A549 (cell line): Measurements from ENCODE around the gene ZNF384. TPM values are rescaled to one million over a fixed set of nuclear protein-coding genes. Genes with fewer than 3 reads are reported as not detected.

Experiments used
- ATAC-seq, 2 experiments: fragments of 200-7000 bp in 1 of 2; fragments of >200 bp in 1 of 2; cut with Nextera tagmentation in 1 of 2; cut with Tn5 transposase in 1 of 2; 3 replicates each; pipeline versions ENCODE4 v1.8.0 to v1.9.1; 2018 to 2020; ENCODE audit warnings: mild to moderate bottlenecking in 1 of 2, moderate library complexity in 1 of 2
- CTCF ChIA-PET: fragments of 300-600 bp; sonication (Branson Sonifier 250); formaldehyde crosslinking; extraction: SDS; loops from one replicate; lab custom pipeline; 2021; ENCODE audit warnings: antibody characterized with exemption, inconsistent platforms; lab: Yijun Ruan, JAX
- POLR2A ChIA-PET: fragments of 350-600 bp; formaldehyde crosslinking; extraction: SDS; loops from one replicate; lab custom pipeline; 2021; ENCODE audit warnings: antibody characterized with exemption, inconsistent platforms; lab: Yijun Ruan, JAX
- DNase-seq, 2 experiments: peaks; one replicate each; pipeline versions ENCODE4 v3.0.0 to v3.0.0-alpha.2; 2011 to 2016; ENCODE audit warnings: low read depth in 1 of 2, low spot score in 1 of 2
- FAIRE-seq: peaks from 2 replicates; lab custom pipeline; 2011; peaks lifted over from hg19 to GRCh38; lab: Jason Lieb, UNC
- H3K27ac ChIP-seq, 2 experiments: fragments of >200 bp; sonication (Bioruptor Twin); formaldehyde crosslinking; 3 replicates each; pipeline ENCODE4 v1.5.1; 2016 to 2017
- H3K4me1 ChIP-seq: fragments of >200 bp; sonication (Bioruptor Twin); formaldehyde crosslinking; 3 replicates; pipeline ENCODE4 v1.6.1; 2016
- H3K4me2 ChIP-seq: fragments of >200 bp; sonication (Bioruptor Twin); formaldehyde crosslinking; 3 replicates; pipeline ENCODE4 v1.6.1; 2016
- H3K4me3 ChIP-seq: fragments of >200 bp; sonication (Bioruptor Twin); formaldehyde crosslinking; 3 replicates; pipeline ENCODE4 v1.5.1; 2016
- H3K9me3 ChIP-seq: fragments of >200 bp; sonication (Bioruptor Twin); formaldehyde crosslinking; 3 replicates; pipeline ENCODE4 v1.6.1; 2016
- BCL3 ChIP-seq: fragments of >200 bp; sonication (Bioruptor Twin); formaldehyde crosslinking; IDR thresholded peaks from 3 replicates; pipeline ENCODE4 v1.6.1; 2016
- CHD4 ChIP-seq: fragments of 200-600 bp; sonication (generic); IDR thresholded peaks from 2 replicates; pipeline ENCODE4 v1.6.1; 2016; ENCODE audit warnings: antibody characterized with exemption, mild to moderate bottlenecking, borderline replicate concordance
- E2F6 ChIP-seq: IDR thresholded peaks from 2 replicates; pipeline ENCODE4 v1.6.1; 2012; ENCODE audit warnings: low read depth, borderline replicate concordance
- ELK1 ChIP-seq: fragments of 150-350 bp; IDR thresholded peaks from 2 replicates; pipeline ENCODE4 v1.6.1; 2014; ENCODE audit warnings: low read depth, mild to moderate bottlenecking, low read length
- EP300 ChIP-seq, 2 experiments: fragments of >200 bp; sonication (Bioruptor Twin); formaldehyde crosslinking; IDR thresholded peaks; 2 replicates in 1 of 2; 3 replicates in 1 of 2; pipeline ENCODE4 v1.6.1; 2016 to 2017
- HDAC2 ChIP-seq: fragments of 200-600 bp; sonication (generic); IDR thresholded peaks from 2 replicates; pipeline ENCODE4 v1.6.1; 2016
- HEYL ChIP-seq: fragments of 250-450 bp; sonication (Bioruptor Pico); IDR thresholded peaks from 2 replicates; pipeline ENCODE4 v1.8.0; 2021; ENCODE audit warnings: mild to moderate bottlenecking, moderate library complexity
- HOXB5 ChIP-seq: fragments of 250-450 bp; sonication (Bioruptor Pico); IDR thresholded peaks from 2 replicates; pipeline ENCODE4 v1.5.0; 2020; ENCODE audit warnings: mild to moderate bottlenecking, moderate library complexity
- JUNB ChIP-seq: fragments of >200 bp; sonication (Bioruptor Twin); formaldehyde crosslinking; IDR thresholded peaks from 2 replicates; pipeline ENCODE4 v1.6.1; 2016
- MAFK ChIP-seq: fragments of 450-650 bp; IDR thresholded peaks from 2 replicates; pipeline ENCODE4 v1.6.1; 2014; ENCODE audit not compliant: partially characterized antibody
- MYC ChIP-seq: IDR thresholded peaks from 2 replicates; pipeline ENCODE4 v1.6.1; 2012; ENCODE audit warnings: mild to moderate bottlenecking, inconsistent platforms, low read length, improper control_type of control experiment, borderline replicate concordance
- PHF8 ChIP-seq: fragments of 200-600 bp; sonication (generic); IDR thresholded peaks from 2 replicates; pipeline ENCODE4 v1.6.1; 2016; ENCODE audit warnings: low read depth, mild to moderate bottlenecking, antibody characterized with exemption, moderate library complexity, borderline replicate concordance
- POLR2AphosphoS2 ChIP-seq: conservative IDR thresholded peaks from 2 replicates; pipeline ENCODE4 v1.6.1; 2012; ENCODE audit warnings: low read length, improper control_type of control experiment, inconsistent platforms
- RAD21 ChIP-seq, 2 experiments: fragments of >200 bp in 1 of 2; sonication (Bioruptor Twin) in 1 of 2; formaldehyde crosslinking in 1 of 2; IDR thresholded peaks in 1 of 2; conservative IDR thresholded peaks in 1 of 2; 2 replicates in 1 of 2; 3 replicates in 1 of 2; pipeline ENCODE4 v1.6.1; 2012 to 2018; ENCODE audit warnings: inconsistent platforms in 1 of 2
- RARB ChIP-seq: fragments of 250-450 bp; sonication (Bioruptor Pico); IDR thresholded peaks from 2 replicates; pipeline ENCODE4 v1.8.0; 2021; ENCODE audit warnings: mild to moderate bottlenecking, moderate library complexity
- REST ChIP-seq: fragments of 200-600 bp; sonication (generic); IDR thresholded peaks from 2 replicates; pipeline ENCODE4 v1.6.1; 2016; ENCODE audit warnings: antibody characterized with exemption, mild to moderate bottlenecking, moderate library complexity
- RFX5 ChIP-seq: fragments of 450-650 bp; IDR thresholded peaks from 2 replicates; pipeline ENCODE4 v1.7.1; 2014; ENCODE audit warnings: antibody characterized with exemption, mild to moderate bottlenecking, moderate library complexity
- SMC3 ChIP-seq: fragments of >200 bp; sonication (Bioruptor Twin); formaldehyde crosslinking; IDR thresholded peaks from 3 replicates; pipeline ENCODE4 v1.6.1; 2018; ENCODE audit warnings: inconsistent platforms
- ZNF302 ChIP-seq: fragments of 250-450 bp; sonication (Bioruptor Pico); IDR thresholded peaks from 2 replicates; pipeline ENCODE4 v1.9.0; 2021; ENCODE audit warnings: inconsistent platforms, mild to moderate bottlenecking, moderate library complexity
- WGBS: methylation state at CpG from one replicate; pipeline ENCODE4 v1.1.6; 2017; ENCODE audit errors: missing lambda C conversion rate; 5-methylcytosine and 5-hydroxymethylcytosine counted together
- polyA plus RNA-seq, 4 experiments: library from polyadenylated mRNA; depleted of rRNA in 3 of 4; stranded (reverse); fragments of >200 nt; fragmentation: RNase III in 1 of 4; extraction: RNeasy Plus Mini Kit Qiagen cat#74134 plus additional on column Dnase treatment in 1 of 4; gene quantifications; 2 replicates in 3 of 4; 3 replicates in 1 of 4; pipeline ENCODE4 v1.2.3, GENCODE V29; 2011 to 2017
- TF ChIP-seq, protein P1 (sequence below): fragments of >200 bp; sonication (Bioruptor Twin); formaldehyde crosslinking; IDR thresholded peaks from 2 replicates; pipeline ENCODE4 v1.6.1; 2016

Gene ZNF384
- polyA plus RNA-seq, 2 of the 4 experiments (the other 2 are of a cell fraction) = 59.6 to 79.8 TPM

DNA sequence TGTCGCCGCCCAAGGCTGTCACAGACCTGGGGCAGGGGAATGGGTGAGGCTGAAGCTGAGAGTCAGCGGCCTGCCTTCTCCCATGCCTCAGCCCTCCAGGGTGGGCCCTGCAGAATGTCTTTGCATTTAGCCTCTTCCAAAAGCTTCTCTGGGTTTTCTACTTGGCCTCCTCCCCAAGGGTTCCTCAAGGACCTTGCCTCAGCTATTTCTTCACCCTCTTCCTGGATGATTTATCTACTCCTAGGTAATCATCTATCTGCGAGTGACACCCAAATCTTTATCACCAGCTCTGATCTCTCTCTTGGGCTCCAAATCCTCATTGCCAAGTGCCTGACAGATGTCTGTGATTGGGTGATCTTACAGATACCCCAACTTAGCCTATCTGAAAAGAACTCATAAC, 48.7 kb downstream of the ZNF384 start (continued):
- no peak for TF ChIP-seq REST

DNA sequence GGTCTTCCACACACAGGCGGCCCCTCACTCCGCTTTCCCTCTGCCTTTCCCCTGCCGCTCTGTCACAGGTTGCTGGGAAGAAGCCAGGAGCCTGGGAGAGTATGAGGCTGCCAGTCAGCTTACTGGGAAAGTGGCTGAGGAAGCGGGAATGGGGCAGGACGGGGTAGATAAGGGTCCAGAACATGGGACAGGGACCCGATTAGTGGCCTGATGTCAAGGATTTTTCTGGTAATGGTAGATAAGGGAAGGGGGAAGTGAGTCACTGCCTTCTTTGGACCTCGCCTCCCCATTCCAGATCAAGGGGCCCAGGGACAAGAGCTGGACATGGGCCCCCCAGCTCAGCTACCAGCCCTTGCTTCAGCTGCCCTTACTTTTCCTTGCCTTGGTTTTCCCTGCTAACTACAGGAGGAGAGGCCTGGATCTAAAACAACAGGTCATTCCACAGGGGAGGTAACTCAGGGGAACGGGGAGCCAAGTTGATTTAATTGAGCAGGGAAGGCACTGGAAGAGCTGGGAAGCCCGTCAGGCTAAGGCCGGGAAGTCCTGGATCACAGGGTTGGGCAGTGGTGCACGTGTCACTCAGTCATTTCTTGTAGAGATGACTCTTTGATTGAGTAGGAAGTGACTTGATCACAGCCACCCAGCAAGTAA, 49.9 kb downstream of the ZNF384 start:
- Histone ChIP-seq H3K4me2 (no peak overlapping the region), H3K27ac (no peak overlapping the region), H3K4me1 (peaks cover 13% of the 10 kb centered on the region), H3K9me3 (peaks cover 19% of the 10 kb centered on the region), H3K4me3 (no peak overlapping the region)
- no peak for FAIRE-seq
- WGBS = 59% methylated on average over 11 of the region's 11 CpGs
- TF ChIP-seq, protein P1, sequence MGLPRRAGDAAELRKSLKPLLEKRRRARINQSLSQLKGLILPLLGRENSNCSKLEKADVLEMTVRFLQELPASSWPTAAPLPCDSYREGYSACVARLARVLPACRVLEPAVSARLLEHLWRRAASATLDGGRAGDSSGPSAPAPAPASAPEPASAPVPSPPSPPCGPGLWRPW = no peak
- no peak for TF ChIP-seq EP300 (IDR thresholded peaks at IDR 0.05)
- TF ChIP-seq ELK1 = no peak
- TF ChIP-seq SMC3 = no peak
- TF ChIP-seq MAFK = no peak
- no peak for TF ChIP-seq MYC
- no peak for TF ChIP-seq PHF8
- no peak for TF ChIP-seq HEYL (CRISPR knock-in tag)
- no peak for TF ChIP-seq ZNF302 (CRISPR knock-in tag)
- no peak for TF ChIP-seq HOXB5 (CRISPR knock-in tag)
- TF ChIP-seq BCL3 = no peak
- TF ChIP-seq E2F6 = no peak
- no peak for TF ChIP-seq RARB (CRISPR knock-in tag)
- TF ChIP-seq POLR2AphosphoS2 = no peak
- TF ChIP-seq RFX5 = no peak
- TF ChIP-seq JUNB = no peak
- no peak for TF ChIP-seq RAD21 (conservative IDR thresholded peaks at IDR 0.05 in 1 of 2, IDR thresholded peaks at IDR 0.05 in 1 of 2)
- TF ChIP-seq HDAC2 = no peak
- no peak for TF ChIP-seq CHD4
- CTCF ChIA-PET = interaction anchor here (0.5 to 1.2 kb wide), 3 partner anchors 16 to 75 kb away, joined by 3 to 4 read pairs (median 4); no protein-coding TSS in a partner anchor
- no peak for ATAC-seq
- POLR2A ChIA-PET = no interaction called here
- no peak for DNase-seq
